ENCODE data around the gene ZBTB11. TPM values are rescaled to one million over a fixed set of nuclear protein-coding genes. Genes with fewer than 3 reads are reported as not detected.
A peak's percentile ranks its signal among the peaks of the same experiment; 100 is the strongest.

The ZBTB11 gene
- total RNA-seq, 1 donor from 2014 or later, result 17.8 TPM

DNA sequence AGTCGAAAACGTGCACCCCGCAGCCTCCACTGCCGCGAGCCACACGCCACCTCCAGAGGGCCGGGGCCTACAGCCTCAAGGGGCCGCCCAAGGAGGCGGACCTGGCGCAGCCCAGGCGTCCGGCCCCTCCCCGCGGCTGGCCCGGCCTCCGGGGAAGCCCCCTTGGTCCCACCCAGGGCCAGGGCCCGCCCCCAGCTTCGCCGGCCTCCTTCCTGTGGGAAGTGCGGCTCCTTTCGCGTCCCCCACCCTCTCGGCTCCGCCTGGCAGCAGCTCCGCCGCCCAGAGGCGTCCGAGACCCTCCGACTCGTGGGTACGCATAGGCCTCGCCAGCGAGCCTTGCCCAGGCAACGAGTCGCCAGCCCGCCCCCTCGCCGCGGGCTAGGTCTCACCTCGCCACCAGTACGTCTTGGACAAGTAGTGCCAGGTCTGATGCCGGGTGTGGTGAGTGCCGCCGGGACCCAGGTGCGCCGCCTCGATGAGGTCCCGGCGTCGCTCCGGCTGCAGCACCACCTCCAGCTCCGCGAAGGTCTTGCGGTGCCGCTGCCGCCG is 642 bp downstream of the ZBTB11 start:
- Mint-ChIP-seq H3K27ac (peak overlapping the region; percentile 98), H3K36me3 (ENCODE audit: insufficient read depth) (peaks cover 15% of the 10 kb centered on the region), H3K9me3 (ENCODE audit: low read depth) (no peaks in the 10 kb centered on the region), H3K4me3 (ENCODE audit: low read depth) (peak overlapping the region; percentile 95), H3K27me3 (no peaks in the 10 kb centered on the region), H3K4me1 (ENCODE audit: low read depth) (peaks cover 14% of the 10 kb centered on the region)
- TF ChIP-seq, protein P1, sequence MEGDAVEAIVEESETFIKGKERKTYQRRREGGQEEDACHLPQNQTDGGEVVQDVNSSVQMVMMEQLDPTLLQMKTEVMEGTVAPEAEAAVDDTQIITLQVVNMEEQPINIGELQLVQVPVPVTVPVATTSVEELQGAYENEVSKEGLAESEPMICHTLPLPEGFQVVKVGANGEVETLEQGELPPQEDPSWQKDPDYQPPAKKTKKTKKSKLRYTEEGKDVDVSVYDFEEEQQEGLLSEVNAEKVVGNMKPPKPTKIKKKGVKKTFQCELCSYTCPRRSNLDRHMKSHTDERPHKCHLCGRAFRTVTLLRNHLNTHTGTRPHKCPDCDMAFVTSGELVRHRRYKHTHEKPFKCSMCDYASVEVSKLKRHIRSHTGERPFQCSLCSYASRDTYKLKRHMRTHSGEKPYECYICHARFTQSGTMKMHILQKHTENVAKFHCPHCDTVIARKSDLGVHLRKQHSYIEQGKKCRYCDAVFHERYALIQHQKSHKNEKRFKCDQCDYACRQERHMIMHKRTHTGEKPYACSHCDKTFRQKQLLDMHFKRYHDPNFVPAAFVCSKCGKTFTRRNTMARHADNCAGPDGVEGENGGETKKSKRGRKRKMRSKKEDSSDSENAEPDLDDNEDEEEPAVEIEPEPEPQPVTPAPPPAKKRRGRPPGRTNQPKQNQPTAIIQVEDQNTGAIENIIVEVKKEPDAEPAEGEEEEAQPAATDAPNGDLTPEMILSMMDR (IDR thresholded peaks at IDR 0.05; ENCODE audit: unreplicated experiment), result peak; percentile 13
- DNase-seq (ENCODE audit: low spot score, unreplicated experiment), result peak; percentile 93

DNA sequence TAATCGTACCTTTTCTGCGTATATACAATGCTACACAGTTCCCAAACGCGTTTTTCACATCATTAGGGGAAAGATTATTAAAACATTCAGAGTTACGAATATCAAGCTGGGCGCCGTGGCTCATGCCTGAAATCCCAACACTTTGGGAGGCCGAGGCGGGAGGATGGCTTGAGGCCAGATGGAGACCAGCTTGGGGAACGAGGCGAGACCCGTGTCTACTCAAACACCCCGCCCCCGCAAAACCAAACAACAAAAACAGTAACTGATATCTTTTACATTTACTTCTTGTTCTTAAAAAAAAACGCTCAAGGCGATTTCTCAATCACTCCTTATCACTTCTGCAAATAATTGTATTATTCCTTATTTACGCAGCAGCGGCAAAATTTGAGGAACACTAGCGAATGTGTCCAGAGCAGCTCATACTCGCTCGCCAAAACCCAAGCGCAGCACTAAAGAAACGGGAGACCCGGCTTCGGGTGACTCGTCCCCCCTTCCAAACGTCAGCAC is 1.2 kb downstream of the ZBTB11 start:
- TF ChIP-seq, protein P1 (IDR thresholded peaks at IDR 0.05; ENCODE audit: unreplicated experiment), result no peak
- no peaks in the 10 kb centered on the region for H3K9me3 Mint-ChIP-seq (ENCODE audit: low read depth)
- peak overlapping the region; percentile 95 for H3K4me3 Mint-ChIP-seq (ENCODE audit: low read depth)
- H3K27ac Mint-ChIP-seq, result peak overlapping the region; percentile 98
- peaks cover 14% of the 10 kb centered on the region for H3K4me1 Mint-ChIP-seq (ENCODE audit: low read depth)
- peaks cover 12% of the 10 kb centered on the region for H3K36me3 Mint-ChIP-seq (ENCODE audit: insufficient read depth)
- DNase-seq (ENCODE audit: low spot score, unreplicated experiment), result no peak
- H3K27me3 Mint-ChIP-seq, result no peaks in the 10 kb centered on the region

DNA sequence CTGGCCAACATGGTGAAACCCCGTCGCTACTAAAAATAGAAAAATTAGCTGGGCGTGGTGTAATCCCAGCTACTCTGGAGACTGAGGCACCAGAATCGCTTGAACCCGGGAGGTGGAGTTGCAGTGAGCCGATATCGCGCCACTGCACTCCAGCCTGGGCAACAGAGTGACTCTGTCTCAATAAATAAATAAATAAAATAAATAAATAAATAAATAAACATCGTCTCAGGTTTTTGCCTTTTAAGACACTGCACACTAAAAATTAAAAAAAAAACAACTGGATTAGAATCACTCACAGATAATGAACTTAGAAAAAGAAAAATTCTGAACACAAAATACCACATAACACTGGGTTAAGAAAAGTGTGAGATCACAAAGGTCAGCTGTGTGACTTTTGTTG is 2.4 kb downstream of the ZBTB11 start:
- Mint-ChIP-seq H3K36me3 (ENCODE audit: insufficient read depth) (peaks cover 6% of the 10 kb centered on the region), H3K4me3 (ENCODE audit: low read depth) (peak overlapping the region; percentile 50), H3K27me3 (no peaks in the 10 kb centered on the region), H3K27ac (no peak overlapping the region), H3K4me1 (ENCODE audit: low read depth) (peaks cover 14% of the 10 kb centered on the region), H3K9me3 (ENCODE audit: low read depth) (no peaks in the 10 kb centered on the region)
- DNase-seq (ENCODE audit: low spot score, unreplicated experiment), result no peak
- TF ChIP-seq, protein P1 (IDR thresholded peaks at IDR 0.05; ENCODE audit: unreplicated experiment), result no peak

DNA sequence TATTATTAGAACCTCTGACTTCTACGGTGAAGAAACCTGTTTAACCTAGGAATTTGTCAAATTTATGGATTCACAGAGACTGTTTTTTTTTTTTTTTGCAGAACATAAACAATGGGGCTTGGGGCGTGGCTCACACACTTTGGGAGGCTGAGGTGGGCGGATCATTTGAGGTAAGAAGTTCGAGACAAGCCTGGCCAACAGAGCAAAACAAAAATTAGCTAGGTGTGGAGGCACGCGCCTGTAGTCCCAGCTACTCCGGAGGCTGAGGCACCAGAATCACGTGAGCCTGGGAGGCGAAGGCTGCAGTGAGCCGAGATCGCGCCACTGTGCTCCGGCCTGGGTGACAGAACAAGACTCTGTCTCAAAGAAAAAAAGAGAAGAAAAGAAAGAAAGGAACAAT is 3.0 kb downstream of the ZBTB11 start:
- H3K4me1 Mint-ChIP-seq (ENCODE audit: low read depth), result peaks cover 14% of the 10 kb centered on the region
- peaks cover 5% of the 10 kb centered on the region for H3K36me3 Mint-ChIP-seq (ENCODE audit: insufficient read depth)
- DNase-seq (ENCODE audit: low spot score, unreplicated experiment), result no peak
- H3K27me3 Mint-ChIP-seq, result no peaks in the 10 kb centered on the region
- peak overlapping the region; percentile 69 for H3K27ac Mint-ChIP-seq
- peak overlapping the region; percentile 33 for H3K4me3 Mint-ChIP-seq (ENCODE audit: low read depth)
- H3K9me3 Mint-ChIP-seq (ENCODE audit: low read depth), result no peaks in the 10 kb centered on the region
- TF ChIP-seq, protein P1 (IDR thresholded peaks at IDR 0.05; ENCODE audit: unreplicated experiment), result no peak

DNA sequence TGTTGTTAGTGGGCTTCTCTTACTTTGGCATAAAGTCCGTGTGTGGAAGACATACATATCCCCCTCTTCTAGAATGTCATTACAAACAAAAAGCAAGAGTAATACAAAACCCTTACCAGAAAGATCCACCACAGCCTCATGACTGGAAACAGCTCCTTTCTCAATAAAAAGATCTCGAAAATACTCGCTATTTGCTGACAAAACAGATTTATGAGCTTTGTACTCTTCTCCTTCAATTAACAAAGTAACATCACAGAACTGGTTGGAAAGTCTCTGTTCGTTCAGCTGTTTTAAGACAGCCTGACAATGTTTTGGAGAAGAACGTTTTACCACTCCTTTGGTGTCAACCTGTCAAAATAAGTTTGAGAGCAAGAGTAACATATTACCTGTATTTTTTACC is 5.9 kb downstream of the ZBTB11 start:
- TF ChIP-seq, protein P1 (IDR thresholded peaks at IDR 0.05; ENCODE audit: unreplicated experiment), result no peak
- no peak overlapping the region for H3K27ac Mint-ChIP-seq
- peaks cover 6% of the 10 kb centered on the region for H3K4me1 Mint-ChIP-seq (ENCODE audit: low read depth)
- DNase-seq (ENCODE audit: low spot score, unreplicated experiment), result no peak
- H3K36me3 Mint-ChIP-seq (ENCODE audit: insufficient read depth), result peaks cover 9% of the 10 kb centered on the region
- H3K9me3 Mint-ChIP-seq (ENCODE audit: low read depth), result no peaks in the 10 kb centered on the region
- no peaks in the 10 kb centered on the region for H3K27me3 Mint-ChIP-seq
- H3K4me3 Mint-ChIP-seq (ENCODE audit: low read depth), result no peak overlapping the region

Measured in progenitor cell of endocrine pancreas (in vitro differentiated cells).